ENCODE results near the gene RIPK1. TPM values are rescaled to one million over a fixed set of nuclear protein-coding genes. Genes with fewer than 3 reads are reported as not detected.

RIPK1 gene
- total and polyA plus RNA-seq, 9 of the 15 experiments (the other 6 are each of a cell fraction or from before 2014, with no cell fraction given), result 3.8 to 24.9 (median 17.7) TPM

- no peak for TF ChIP-seq ZNF584 (CRISPR knock-in tag; IDR thresholded peaks at IDR 0.05; ENCODE audit: low read depth)
- TF ChIP-seq KLF6 (CRISPR knock-in tag; IDR thresholded peaks at IDR 0.05; ENCODE audit: borderline replicate concordance), result peak; percentile 38; the same call in 1 of the 2 replicates
- TF ChIP-seq, protein P1, sequence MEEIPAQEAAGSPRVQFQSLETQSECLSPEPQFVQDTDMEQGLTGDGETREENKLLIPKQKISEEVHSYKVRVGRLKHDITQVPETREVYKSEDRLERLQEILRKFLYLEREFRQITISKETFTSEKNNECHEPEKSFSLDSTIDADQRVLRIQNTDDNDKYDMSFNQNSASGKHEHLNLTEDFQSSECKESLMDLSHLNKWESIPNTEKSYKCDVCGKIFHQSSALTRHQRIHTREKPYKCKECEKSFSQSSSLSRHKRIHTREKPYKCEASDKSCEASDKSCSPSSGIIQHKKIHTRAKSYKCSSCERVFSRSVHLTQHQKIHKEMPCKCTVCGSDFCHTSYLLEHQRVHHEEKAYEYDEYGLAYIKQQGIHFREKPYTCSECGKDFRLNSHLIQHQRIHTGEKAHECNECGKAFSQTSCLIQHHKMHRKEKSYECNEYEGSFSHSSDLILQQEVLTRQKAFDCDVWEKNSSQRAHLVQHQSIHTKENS (CRISPR knock-in tag; IDR thresholded peaks at IDR 0.05), result no peak
- peak; percentile 40; the same call in 1 of the 2 replicates for TF ChIP-seq THAP12 (CRISPR knock-in tag; IDR thresholded peaks at IDR 0.05)
- no peak for TF ChIP-seq ZNF507 (tag; conservative IDR thresholded peaks at IDR 0.05)
- no peak for TF ChIP-seq KDM1A (IDR thresholded peaks at IDR 0.05)
- TF ChIP-seq GABPB2 (CRISPR knock-in tag; conservative IDR thresholded peaks at IDR 0.05), result no peak
- TF ChIP-seq, protein P2, sequence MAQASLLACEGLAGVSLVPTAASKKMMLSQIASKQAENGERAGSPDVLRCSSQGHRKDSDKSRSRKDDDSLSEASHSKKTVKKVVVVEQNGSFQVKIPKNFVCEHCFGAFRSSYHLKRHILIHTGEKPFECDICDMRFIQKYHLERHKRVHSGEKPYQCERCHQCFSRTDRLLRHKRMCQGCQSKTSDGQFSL (CRISPR knock-in tag; IDR thresholded peaks at IDR 0.05), result no peak
- TF ChIP-seq, protein P2 (tag; IDR thresholded peaks at IDR 0.05), result no peak
- TF ChIP-seq THAP7 (CRISPR knock-in tag; IDR thresholded peaks at IDR 0.05), result no peak
- no peak for TF ChIP-seq ZNF224 (CRISPR knock-in tag; IDR thresholded peaks at IDR 0.05)
- TF ChIP-seq, protein P3, sequence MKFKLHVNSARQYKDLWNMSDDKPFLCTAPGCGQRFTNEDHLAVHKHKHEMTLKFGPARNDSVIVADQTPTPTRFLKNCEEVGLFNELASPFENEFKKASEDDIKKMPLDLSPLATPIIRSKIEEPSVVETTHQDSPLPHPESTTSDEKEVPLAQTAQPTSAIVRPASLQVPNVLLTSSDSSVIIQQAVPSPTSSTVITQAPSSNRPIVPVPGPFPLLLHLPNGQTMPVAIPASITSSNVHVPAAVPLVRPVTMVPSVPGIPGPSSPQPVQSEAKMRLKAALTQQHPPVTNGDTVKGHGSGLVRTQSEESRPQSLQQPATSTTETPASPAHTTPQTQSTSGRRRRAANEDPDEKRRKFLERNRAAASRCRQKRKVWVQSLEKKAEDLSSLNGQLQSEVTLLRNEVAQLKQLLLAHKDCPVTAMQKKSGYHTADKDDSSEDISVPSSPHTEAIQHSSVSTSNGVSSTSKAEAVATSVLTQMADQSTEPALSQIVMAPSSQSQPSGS (CRISPR knock-in tag; IDR thresholded peaks at IDR 0.05), result peak; percentile 25; the same call in 1 of the 2 replicates
- no peak for TF ChIP-seq ZFP91 (CRISPR knock-in tag; IDR thresholded peaks at IDR 0.05)
- TF ChIP-seq SMAD2 (IDR thresholded peaks at IDR 0.05; ENCODE audit: low read depth, low read length), result peak; percentile 18; the same call in 1 of the 2 replicates
- TF ChIP-seq HBP1 (CRISPR knock-in tag; IDR thresholded peaks at IDR 0.05), result 0 out of 2 replicates have a peak, but pooled peaks have one; percentile 6
- TF ChIP-seq MEF2A (IDR thresholded peaks at IDR 0.05; ENCODE audit: control insufficient read depth, low read depth, low read length), result no peak
These were observed at the start of gene RIPK1 (continued) for GRCh38 chr6:3068329-3069214.
